Right ventricle myocardium inferior (tissue), 1 donor: ENCODE data around the gene ATG4D. TPM values are rescaled to one million over a fixed set of nuclear protein-coding genes. Genes with fewer than 3 reads are reported as not detected.
A peak's percentile ranks its signal among the peaks of the same experiment; 100 is the strongest.
"Not testable (repeated sequence)": the region's sequence is repeated elsewhere in the genome, so short reads cannot be mapped to it uniquely, and the experiment has no call there.

Experiments used
- ATAC-seq: fragments of 200-7000 bp; cut with Tn5 transposase; one replicate; pipeline ENCODE4 v1.9.1; 2020; ENCODE audit warnings: mild to moderate bottlenecking, moderate library complexity
- DNase-seq: peaks from one replicate; pipeline ENCODE4 v3.0.0; 2021; ENCODE audit errors: missing footprints
- intact Hi-C: fragments of 100-400 bp; cut with DNase I; formaldehyde crosslinking; loops from one replicate; pipeline ENCODE4 v1.11.0; 2022
- total RNA-seq: library from RNA; stranded (reverse); fragmentation: NEBNext Ultra II Directional; extraction: Animal tissue kit (Norgen Biotek cat#: 25700); gene quantifications from one replicate; pipeline ENCODE4 v1.2.1, GENCODE V29; 2021
- donor health status: DM: no; HTN: yes; CAD: no; lungs with severe emphysema.

ATG4D gene
- total RNA-seq, 1 donor from 2014 or later = 47.6 TPM

GRCh38 chr19:10546817-10547216 lies 3.1 kb downstream of the ATG4D start:
- ATAC-seq = no peak
- intact Hi-C loops = no loop called here
- DNase-seq = no peak

GRCh38 chr19:10548746-10549276 lies 5.1 kb downstream of the ATG4D start:
- intact Hi-C loops = no loop called here
- ATAC-seq (no peak), DNase-seq (no peak)

GRCh38 chr19:10549733-10550132 lies 6.0 kb downstream of the ATG4D start:
- ATAC-seq (no peak), DNase-seq (no peak)
- intact Hi-C loops = no loop called here

- ATAC-seq = no peak
- no peak for DNase-seq
- intact Hi-C loops = no loop called here
These were observed 6.6 kb downstream of the ATG4D start for GRCh38 chr19:10550336-10550735.

DNA sequence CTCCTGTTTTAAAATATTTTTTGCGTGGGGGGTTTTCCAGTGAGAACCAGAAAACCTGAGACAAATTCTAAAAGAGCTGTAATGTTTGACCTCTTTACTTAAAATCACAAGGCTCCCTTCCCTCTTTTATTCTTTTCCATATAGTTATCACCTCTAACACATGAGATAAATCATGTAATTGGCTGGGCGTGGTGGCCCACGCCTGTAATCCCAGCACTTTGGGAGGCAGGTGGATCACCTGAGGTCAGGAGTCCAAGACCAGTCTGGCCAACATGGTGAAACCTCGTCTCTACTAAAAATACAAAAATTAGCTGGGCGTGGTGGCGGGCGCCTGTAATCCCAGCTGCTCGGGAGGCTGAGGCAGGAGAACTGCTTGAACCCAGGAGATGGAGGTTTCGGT lies 7.3 kb downstream of the ATG4D start:
- ATAC-seq, DNase-seq, intact Hi-C loops: not testable (repeated sequence)

GRCh38 chr19:10551698-10552301 lies 8.1 kb downstream of the ATG4D start:
- no peak for DNase-seq
- ATAC-seq = no peak
- intact Hi-C loops = no loop called here

- ATAC-seq = peak; percentile 15
- intact Hi-C loops = no loop called here
- DNase-seq = no peak
These were observed 8.9 kb downstream of the ATG4D start for GRCh38 chr19:10552510-10553053.

GRCh38 chr19:10553087-10553667 lies 9.5 kb downstream of the ATG4D start:
- ATAC-seq (peak; percentile 30), DNase-seq (no peak)
- intact Hi-C loops = no loop called here

GRCh38 chr19:10553943-10554381 lies 10.3 kb downstream of the ATG4D start:
- intact Hi-C loops = no loop called here
- DNase-seq (no peak), ATAC-seq (no peak)

- intact Hi-C loops = no loop called here
- ATAC-seq = no peak
- no peak for DNase-seq
These were observed 11.3 kb downstream of the ATG4D start for GRCh38 chr19:10554760-10555609.

- no peak for ATAC-seq
- intact Hi-C loops = no loop called here
- DNase-seq = no peak
These were observed 11.9 kb downstream of the ATG4D start for GRCh38 chr19:10555610-10555973.

DNA sequence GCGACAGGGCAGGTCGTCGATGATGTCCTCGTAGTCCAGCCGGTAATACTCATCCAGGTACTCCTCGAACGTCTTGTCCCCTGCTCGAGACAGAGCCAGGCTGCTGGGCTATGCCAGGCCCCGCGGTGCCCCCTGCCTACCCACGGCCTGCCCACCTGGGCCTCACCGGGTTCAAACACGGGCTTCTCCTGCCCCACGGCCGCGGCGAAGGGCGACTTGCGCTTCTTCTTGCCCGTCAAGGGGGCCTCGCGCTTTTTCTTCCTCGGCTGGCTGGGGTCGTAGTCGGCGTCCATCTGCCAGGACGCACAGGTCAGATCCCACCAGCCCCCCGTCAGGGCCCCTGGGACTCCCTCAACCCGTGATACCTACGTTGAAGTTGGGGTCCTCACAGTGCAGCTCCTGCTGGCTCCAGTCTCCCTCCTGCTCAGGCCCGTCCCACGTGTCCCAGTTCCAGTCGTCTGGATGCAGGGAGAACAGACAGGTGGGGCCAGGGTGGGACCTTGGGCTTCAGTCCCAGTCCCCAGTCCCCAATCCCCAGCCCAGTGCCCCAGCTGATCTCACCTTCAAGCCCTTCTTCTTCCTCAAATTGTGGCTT lies 14.0 kb downstream of the ATG4D start:
- intact Hi-C loops = no loop called here

GRCh38 chr19:10560154-10560553 lies 16.4 kb downstream of the ATG4D start:
- intact Hi-C loops = no loop called here
- ATAC-seq (no peak), DNase-seq (no peak)

More for the DNA sequence above, 14.0 kb downstream of the ATG4D start:
- no peak for ATAC-seq
- DNase-seq = no peak

DNA sequence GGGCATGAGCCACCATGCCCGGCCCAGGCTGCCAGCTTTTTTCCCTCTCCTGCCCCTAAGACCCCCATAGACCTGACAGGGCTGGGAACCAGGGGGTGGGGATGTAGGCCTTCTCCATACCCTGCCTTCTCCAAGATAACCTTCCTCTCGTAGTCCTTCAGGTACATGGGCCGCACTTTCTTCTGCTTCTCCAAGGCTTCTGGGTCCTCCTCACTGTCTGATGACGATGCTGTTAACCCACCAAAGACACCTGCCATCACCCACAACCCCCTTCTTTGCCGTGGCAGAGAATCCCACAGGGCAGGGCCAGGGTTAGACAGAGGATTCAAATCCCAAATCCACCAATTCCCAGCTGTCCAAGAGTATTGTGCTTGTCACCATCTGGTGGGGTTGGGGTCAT lies 18.9 kb downstream of the ATG4D start:
- no peak for ATAC-seq

DNA sequence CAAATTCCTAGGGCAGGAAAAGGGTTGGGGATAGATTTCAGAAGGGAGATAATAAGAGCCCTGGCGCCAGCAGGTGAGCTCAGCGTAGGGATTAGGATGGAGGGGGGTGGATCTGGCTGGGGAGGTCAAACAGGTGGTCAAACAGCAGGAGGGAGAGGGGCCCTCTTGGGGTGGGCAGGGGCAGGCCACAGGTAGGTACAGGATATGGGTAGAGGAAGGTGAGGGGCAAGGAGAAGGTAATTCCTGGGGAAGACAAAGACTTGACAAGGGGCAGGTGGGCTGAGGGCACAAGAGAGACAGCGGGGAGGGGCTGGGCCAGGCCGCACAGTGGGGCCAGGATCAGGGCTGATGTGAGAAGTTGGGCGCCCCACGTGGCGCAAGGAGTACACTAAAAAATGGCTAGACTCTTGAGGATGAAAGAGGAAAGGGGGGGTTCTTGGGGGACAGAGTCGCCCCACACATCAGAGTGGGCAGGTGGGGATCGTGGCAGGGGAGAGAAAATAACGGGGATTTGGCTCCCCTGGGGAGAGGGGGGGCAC lies 21.4 kb downstream of the ATG4D start:
- no peak for DNase-seq
- no peak for ATAC-seq
- intact Hi-C loops = loop anchor here (2.0 to 5.0 kb wide), 4 partner anchors 20 to 88 kb away; partner anchors contain the start of genes ILF3 and KEAP1

More for the DNA sequence above, 18.9 kb downstream of the ATG4D start:
- DNase-seq = no peak
- intact Hi-C loops = no loop called here

- peak; percentile 99 for DNase-seq
- intact Hi-C loops = loop anchor here (2.0 to 5.0 kb wide), 4 partner anchors 21 to 88 kb away; partner anchors contain the start of genes ILF3 and KEAP1
- ATAC-seq = peak; percentile 87
These were observed 22.1 kb downstream of the ATG4D start, which contains the start of gene KRI1 for GRCh38 chr19:10565567-10566407. KRI1 (minus strand) TSS chr19:10566010; CDS start chr19:10565999, 11 bp downstream.

- ATAC-seq = no peak
- no peak for DNase-seq
- intact Hi-C loops = loop anchor here (5.0 kb wide), 3 partner anchors 64 to 89 kb away; partner anchors contain the start of genes ILF3 and KEAP1
These were observed 22.6 kb downstream of the ATG4D start for GRCh38 chr19:10566408-10566657.
